T-cell (primary cell): ENCODE results near the gene MXRA8. TPM values are rescaled to one million over a fixed set of nuclear protein-coding genes. Genes with fewer than 3 reads are reported as not detected.
A peak's percentile ranks its signal among the peaks of the same experiment; 100 is the strongest.

Experiments used
- ATAC-seq, 4 experiments: fragments of 200-7000 bp in 3 of 4; fragments of 150-1000 bp in 1 of 4; cut with Tn5 transposase; replicated peaks in 1 of 4; 1 replicate in 3 of 4; 2 replicates in 1 of 4; pipeline ENCODE4 v1.10.0; 2021; ENCODE audit warnings: moderate library complexity in 3 of 4, mild to moderate bottlenecking in 2 of 4, moderate number of reproducible peaks in 1 of 4
- CTCF ChIA-PET, 2 donors: fragments of 300-600 bp; sonication (Branson Sonifier 250); formaldehyde crosslinking; loops; one replicate each; lab custom pipeline; 2022; ENCODE audit warnings: antibody characterized with exemption in 2 of 2; lab: Charles Lee
- POLR2A ChIA-PET, 2 donors: fragments of 300-600 bp; sonication (Branson Sonifier 250); formaldehyde crosslinking; loops; one replicate each; lab custom pipeline; 2022; ENCODE audit warnings: antibody characterized with exemption in 2 of 2; lab: Charles Lee
- DNase-seq, 35 experiments: peaks; one replicate each; pipeline versions ENCODE4 v3.0.0 to v3.0.0-alpha.2; 2013 to 2023
- H3K27ac ChIP-seq: one replicate; pipeline ENCODE4 v1.5.1; 2013; ENCODE audit warnings: low read length
- H3K27me3 ChIP-seq, 2 experiments: replicated peaks in 1 of 2; 1 replicate in 1 of 2; 2 replicates in 1 of 2; pipeline versions ENCODE4 v1.6.1 to v1.7.0; 2013; ENCODE audit warnings: low read length in 1 of 2, mixed read lengths in 1 of 2; ENCODE audit not compliant: control insufficient read depth in 2 of 2, insufficient read depth in 2 of 2; ENCODE audit errors: extremely low read depth in 1 of 2
- H3K36me3 ChIP-seq, 2 donors: 1 replicate in 1 of 2; 2 replicates in 1 of 2; pipeline versions ENCODE4 v1.6.1 to v1.7.0; 2013; ENCODE audit warnings: low read length in 1 of 2; ENCODE audit not compliant: control insufficient read depth in 2 of 2, insufficient read depth in 1 of 2; ENCODE audit errors: extremely low read depth in 1 of 2
- H3K4me1 ChIP-seq, 2 experiments: 1 replicate in 1 of 2; 2 replicates in 1 of 2; pipeline versions ENCODE4 v1.6.1 to v1.7.0; 2013; ENCODE audit warnings: low read length in 2 of 2, mixed read lengths in 1 of 2; ENCODE audit not compliant: insufficient read depth in 2 of 2, control insufficient read depth in 1 of 2; ENCODE audit errors: extremely low read depth in 1 of 2
- H3K4me3 ChIP-seq, 2 donors: 1 replicate in 1 of 2; 2 replicates in 1 of 2; pipeline versions ENCODE4 v1.5.1 to v1.7.0; 2013; ENCODE audit warnings: mild to moderate bottlenecking in 2 of 2, low read length in 1 of 2, moderate library complexity in 1 of 2; ENCODE audit not compliant: control insufficient read depth in 1 of 2; ENCODE audit errors: extremely low read depth in 1 of 2
- H3K9me3 ChIP-seq: 2 replicates; pipeline ENCODE4 v1.7.0; 2013
- H3K27ac Mint-ChIP-seq, 2 donors: one replicate each; pipeline ENCODE4 v1.8.0; 2020 to 2021; ENCODE audit warnings: mild to moderate bottlenecking in 2 of 2, mixed read lengths in 2 of 2
- H3K27me3 Mint-ChIP-seq, 2 donors: one replicate each; pipeline ENCODE4 v1.8.0; 2021 to 2022; ENCODE audit warnings: mixed read lengths in 2 of 2
- H3K36me3 Mint-ChIP-seq: one replicate; pipeline ENCODE4 v1.8.0; 2021; ENCODE audit warnings: mixed read lengths
- H3K4me1 Mint-ChIP-seq, 3 donors: one replicate each; pipeline ENCODE4 v1.8.0; 2020 to 2022; ENCODE audit warnings: mixed read lengths in 3 of 3, mild to moderate bottlenecking in 1 of 3
- H3K4me3 Mint-ChIP-seq, 3 donors: one replicate each; pipeline ENCODE4 v1.8.0; 2020 to 2022; ENCODE audit warnings: mild to moderate bottlenecking in 3 of 3, mixed read lengths in 3 of 3, moderate library complexity in 3 of 3
- H3K9me3 Mint-ChIP-seq, 3 donors: one replicate each; pipeline ENCODE4 v1.8.0; 2020 to 2022; ENCODE audit warnings: mixed read lengths in 3 of 3
- WGBS: methylation state at CpG from one replicate; pipeline ENCODE4 v1.1.5; 2013; ENCODE audit warnings: missing lambda C conversion rate; ENCODE audit not compliant: insufficient coverage; 5-methylcytosine and 5-hydroxymethylcytosine counted together
- total RNA-seq, 35 experiments: library from RNA in 6 of 35; stranded (reverse) in 6 of 35; fragments of 120-200 nt in 1 of 35; gene quantifications; one replicate each; pipeline versions ENCODE4 v1.2.1 to v1.2.4 and lab custom pipeline; 2013 to 2026

Gene MXRA8
- total RNA-seq, 5 donors from 2014 or later (not counting 1 experiment from before 2014, with no cell fraction given), result 0.99 to 6.8 (median 1.9) TPM

- DNase-seq, result no peak
- no peaks in the 10 kb centered on the region for H3K36me3 Mint-ChIP-seq
- peaks cover 3 to 8% (median 4%) of the 10 kb centered on the region in 3 donors for H3K4me1 Mint-ChIP-seq
Measured at GRCh38 chr1:1364266-1364665, 5.9 kb upstream of the MXRA8 start.

GRCh38 chr1:1361982-1362423, 3.6 kb upstream of the MXRA8 start:
- POLR2A ChIA-PET, result no interaction called here
- H3K9me3 Mint-ChIP-seq, result no peaks in the 10 kb centered on the region
- no peak overlapping the region for H3K27ac ChIP-seq

More at GRCh38 chr1:1364266-1364665, 5.9 kb upstream of the MXRA8 start:
- H3K36me3 ChIP-seq, result no peaks in the 10 kb centered on the region
- no peaks in the 10 kb centered on the region for H3K9me3 ChIP-seq
- ChIA-PET POLR2A (no interaction called here), CTCF (no interaction called here)
- Mint-ChIP-seq H3K9me3 (no peaks in the 10 kb centered on the region), H3K4me3 (no peak overlapping the region), H3K27ac (peak overlapping the region in 1 of 2 donors; percentile 58), H3K27me3 (peaks cover 0 to 5% of the 10 kb centered on the region in 2 donors)
- H3K27ac ChIP-seq, result no peak overlapping the region
- H3K27me3 ChIP-seq, result peaks cover 0 to 25% of the 10 kb centered on the region in 2 experiments
- WGBS, result 81% methylated on average over 8 of the region's 14 CpGs
- H3K4me1 ChIP-seq, result peaks cover 0 to 12% of the 10 kb centered on the region in 2 experiments
- ATAC-seq, result no peak
- no peak overlapping the region for H3K4me3 ChIP-seq

GRCh38 chr1:1361233-1361981, 3.1 kb upstream of the MXRA8 start:
- no peaks in the 10 kb centered on the region for H3K36me3 ChIP-seq
- H3K9me3 ChIP-seq, result no peaks in the 10 kb centered on the region
- WGBS, result 82% methylated on average over 20 of the region's 35 CpGs
- ATAC-seq, result no peak
- H3K27me3 ChIP-seq, result peaks cover 0 to 54% of the 10 kb centered on the region in 2 experiments
- no peak overlapping the region for H3K27ac Mint-ChIP-seq
- no peak for DNase-seq
- peaks cover 7 to 14% (median 12%) of the 10 kb centered on the region in 3 donors for H3K4me1 Mint-ChIP-seq
- ChIA-PET POLR2A (no interaction called here), CTCF (no interaction called here)
- no peaks in the 10 kb centered on the region for H3K9me3 Mint-ChIP-seq
- H3K36me3 Mint-ChIP-seq, result no peaks in the 10 kb centered on the region
- H3K4me1 ChIP-seq, result peaks cover 7 to 30% of the 10 kb centered on the region in 2 experiments
- peaks cover 0 to 15% of the 10 kb centered on the region in 2 donors for H3K27me3 Mint-ChIP-seq
- no peak overlapping the region for H3K4me3 Mint-ChIP-seq
- H3K27ac ChIP-seq, result no peak overlapping the region
- H3K4me3 ChIP-seq, result no peak overlapping the region

More at GRCh38 chr1:1361982-1362423, 3.6 kb upstream of the MXRA8 start:
- Histone ChIP-seq H3K4me3 (no peak overlapping the region), H3K27me3 (peaks cover 0 to 48% of the 10 kb centered on the region in 2 experiments), H3K9me3 (no peaks in the 10 kb centered on the region), H3K36me3 (no peaks in the 10 kb centered on the region), H3K4me1 (peaks cover 7 to 30% of the 10 kb centered on the region in 2 experiments)
- H3K27me3 Mint-ChIP-seq, result peaks cover 0 to 15% of the 10 kb centered on the region in 2 donors
- DNase-seq, result no peak
- H3K4me3 Mint-ChIP-seq, result no peak overlapping the region
- H3K36me3 Mint-ChIP-seq, result no peaks in the 10 kb centered on the region
- ATAC-seq, result no peak
- H3K4me1 Mint-ChIP-seq, result peaks cover 7 to 14% (median 12%) of the 10 kb centered on the region in 3 donors
- 51% methylated on average over 9 of the region's 13 CpGs for WGBS
- no peak overlapping the region for H3K27ac Mint-ChIP-seq
- CTCF ChIA-PET, result no interaction called here

GRCh38 chr1:1360506-1361169, 2.3 kb upstream of the MXRA8 start:
- peak overlapping the region in 1 of 2 donors; percentile 31 for H3K27ac Mint-ChIP-seq
- no peaks in the 10 kb centered on the region for H3K9me3 Mint-ChIP-seq
- peaks cover 7 to 30% of the 10 kb centered on the region in 2 experiments for H3K4me1 ChIP-seq
- no peaks in the 10 kb centered on the region for H3K9me3 ChIP-seq
- H3K27ac ChIP-seq, result no peak overlapping the region
- H3K36me3 ChIP-seq, result no peaks in the 10 kb centered on the region
- peaks cover 0 to 15% of the 10 kb centered on the region in 2 donors for H3K27me3 Mint-ChIP-seq
- H3K36me3 Mint-ChIP-seq, result no peaks in the 10 kb centered on the region
- POLR2A ChIA-PET, result no interaction called here
- ATAC-seq, result no peak
- DNase-seq, result no peak
- H3K27me3 ChIP-seq, result peaks cover 0 to 59% of the 10 kb centered on the region in 2 experiments
- H3K4me3 ChIP-seq, result no peak overlapping the region
- H3K4me3 Mint-ChIP-seq, result no peak overlapping the region
- peaks cover 7 to 14% (median 12%) of the 10 kb centered on the region in 3 donors for H3K4me1 Mint-ChIP-seq
- WGBS, result 87% methylated on average over 18 of the region's 20 CpGs
- CTCF ChIA-PET, result no interaction called here

- H3K9me3 ChIP-seq, result no peaks in the 10 kb centered on the region
- ChIA-PET CTCF (interaction anchor here in 1 of 2 donors (0.6 kb wide), 1 partner anchor 12 kb away, joined by 7 read pairs; no protein-coding TSS in a partner anchor), POLR2A (no interaction called here)
- H3K4me3 ChIP-seq, result no peak overlapping the region
- no peak overlapping the region for H3K27ac ChIP-seq
- DNase-seq (no peak), ATAC-seq (peak in 1 of 4 experiments; percentile 4)
- peaks cover 0 to 59% of the 10 kb centered on the region in 2 experiments for H3K27me3 ChIP-seq
- H3K4me1 Mint-ChIP-seq, result peaks cover 7 to 14% (median 12%) of the 10 kb centered on the region in 3 donors
- H3K4me1 ChIP-seq, result peaks cover 7 to 32% of the 10 kb centered on the region in 2 experiments
- H3K4me3 Mint-ChIP-seq, result peak overlapping the region in 1 of 3 donors; percentile 73
- no peaks in the 10 kb centered on the region for H3K36me3 Mint-ChIP-seq
- H3K9me3 Mint-ChIP-seq, result no peaks in the 10 kb centered on the region
- 83% methylated on average over 19 of the region's 28 CpGs for WGBS
- H3K27me3 Mint-ChIP-seq, result peaks cover 0 to 15% of the 10 kb centered on the region in 2 donors
- H3K27ac Mint-ChIP-seq, result peak overlapping the region in 1 of 2 donors; percentile 69
- no peaks in the 10 kb centered on the region for H3K36me3 ChIP-seq
Measured at GRCh38 chr1:1359664-1360468, 1.5 kb upstream of the MXRA8 start.
